ENCODE results near the gene CCSER2.

The CCSER2 gene

GRCh38 chr10:84348860-84349259 lies 20.5 kb downstream of the CCSER2 start:
- no peak for DNase-seq

- peak; percentile 68 for DNase-seq
Observed at GRCh38 chr10:84352251-84352842, 24.0 kb downstream of the CCSER2 start.

- no peak for DNase-seq
Observed at GRCh38 chr10:84353052-84353803, 24.8 kb downstream of the CCSER2 start.

GRCh38 chr10:84354623-84355022 lies 26.2 kb downstream of the CCSER2 start:
- DNase-seq = no peak

- no peak for DNase-seq
Observed at GRCh38 chr10:84355106-84355505, 26.7 kb downstream of the CCSER2 start.

- no peak for DNase-seq
Observed at GRCh38 chr10:84356928-84357327, 28.5 kb downstream of the CCSER2 start.

- no peak for DNase-seq
Observed at GRCh38 chr10:84358743-84359142, 30.4 kb downstream of the CCSER2 start.

- DNase-seq = no peak
Observed at GRCh38 chr10:84360637-84361365, 32.4 kb downstream of the CCSER2 start.

- no peak for DNase-seq
Observed at GRCh38 chr10:84365335-84365881, 37.0 kb downstream of the CCSER2 start.

GRCh38 chr10:84366041-84366440 lies 37.7 kb downstream of the CCSER2 start:
- DNase-seq = no peak

- DNase-seq = no peak
Observed at GRCh38 chr10:84367256-84367655, 38.9 kb downstream of the CCSER2 start.

GRCh38 chr10:84368828-84369227 lies 40.4 kb downstream of the CCSER2 start:
- DNase-seq = no peak

GRCh38 chr10:84370283-84370682 lies 41.9 kb downstream of the CCSER2 start:
- no peak for DNase-seq

- no peak for DNase-seq
Observed at GRCh38 chr10:84371944-84372343, 43.6 kb downstream of the CCSER2 start.

- DNase-seq = no peak
Observed at GRCh38 chr10:84373000-84373399, 44.6 kb downstream of the CCSER2 start.

- DNase-seq = no peak
Observed at GRCh38 chr10:84374455-84374854, 46.1 kb downstream of the CCSER2 start.

GRCh38 chr10:84375011-84375410 lies 46.6 kb downstream of the CCSER2 start:
- peak; percentile 39 for DNase-seq

GRCh38 chr10:84375881-84376280 lies 47.5 kb downstream of the CCSER2 start:
- DNase-seq = no peak

GRCh38 chr10:84388148-84388547 lies 59.8 kb downstream of the CCSER2 start:
- no peak for DNase-seq

- no peak for DNase-seq
Observed at GRCh38 chr10:84390364-84390763, 62.0 kb downstream of the CCSER2 start.

- DNase-seq = no peak
Observed at GRCh38 chr10:84391326-84391725, 62.9 kb downstream of the CCSER2 start.

GRCh38 chr10:84392181-84392580 lies 63.8 kb downstream of the CCSER2 start:
- no peak for DNase-seq

GRCh38 chr10:84395581-84395980 lies 67.2 kb downstream of the CCSER2 start:
- no peak for DNase-seq

GRCh38 chr10:84397735-84398144 lies 69.4 kb downstream of the CCSER2 start:
- DNase-seq = no peak

All from activated T-cell treated with anti-CD3 and anti-CD28 coated beads for 4 hours (primary cell).